Activated CD4-positive, alpha-beta T cell treated with anti-CD3 and anti-CD28 coated beads, Interleukin-2, amount 50 U/mL, for 1 hour (primary cell): ENCODE measurements around the gene AOC2.
"Not testable (repeated sequence)": the region's sequence is repeated elsewhere in the genome, so short reads cannot be mapped to it uniquely, and the experiment has no call there.

Source experiments
- DNase-seq: peaks from one replicate; pipeline ENCODE4 v3.0.0-alpha.2; 2020

Gene AOC2

DNA sequence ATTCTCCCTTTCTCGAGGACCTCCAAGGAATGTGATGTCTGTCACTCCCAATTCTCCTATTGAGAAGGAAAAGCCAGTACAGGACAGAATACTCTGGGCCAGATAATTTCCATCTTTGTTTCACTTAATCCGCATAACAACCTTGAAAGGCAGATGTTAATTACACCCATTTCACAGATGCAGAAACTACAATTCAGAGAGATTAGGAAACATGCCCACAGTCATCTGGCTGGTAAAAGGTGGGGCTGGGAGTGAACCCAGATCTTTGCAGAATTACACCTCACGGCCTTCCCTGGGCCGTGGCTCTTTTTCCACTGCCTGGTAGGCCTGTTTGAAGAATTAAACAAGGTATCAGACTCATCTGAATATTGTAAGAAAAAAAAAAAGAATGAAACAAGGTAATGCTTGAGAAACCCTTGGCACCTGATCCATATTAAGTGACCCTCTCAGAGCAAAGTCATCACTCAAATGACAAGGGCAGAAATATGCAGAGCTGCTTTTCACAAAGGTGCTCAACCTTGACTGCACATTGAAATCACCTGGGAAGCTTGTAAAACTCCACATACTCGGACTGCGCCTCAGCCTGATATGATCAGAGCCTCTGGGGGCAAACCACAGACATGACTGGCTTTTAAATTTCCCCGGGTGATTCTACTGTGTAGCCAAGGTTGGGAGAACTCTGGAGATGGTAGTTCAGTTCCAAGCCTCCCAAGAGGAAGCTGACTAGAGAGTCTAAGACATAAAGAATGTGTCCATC, 39.6 kb downstream of the AOC2 start:
- DNase-seq = no peak

DNA sequence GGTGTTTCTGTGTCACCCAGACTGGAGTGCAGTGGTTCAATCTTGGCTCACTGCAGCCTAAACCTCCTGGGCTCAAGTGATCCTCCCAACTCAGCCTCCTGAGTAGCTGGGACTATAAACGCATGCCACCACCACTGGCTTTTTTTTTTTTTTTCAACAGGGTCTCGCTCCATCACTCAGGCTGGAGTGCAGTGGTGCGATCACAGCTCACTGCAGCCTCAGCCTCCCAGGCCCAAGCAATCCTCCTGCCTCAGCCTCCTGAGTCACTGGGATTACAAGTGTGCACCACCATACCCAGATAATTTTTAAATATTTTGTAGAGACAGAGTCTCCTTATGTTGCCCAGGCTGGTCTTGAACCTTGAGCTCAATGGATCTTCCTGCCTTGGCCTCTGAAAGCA, 41.4 kb downstream of the AOC2 start:
- DNase-seq = not testable (repeated sequence)

DNA sequence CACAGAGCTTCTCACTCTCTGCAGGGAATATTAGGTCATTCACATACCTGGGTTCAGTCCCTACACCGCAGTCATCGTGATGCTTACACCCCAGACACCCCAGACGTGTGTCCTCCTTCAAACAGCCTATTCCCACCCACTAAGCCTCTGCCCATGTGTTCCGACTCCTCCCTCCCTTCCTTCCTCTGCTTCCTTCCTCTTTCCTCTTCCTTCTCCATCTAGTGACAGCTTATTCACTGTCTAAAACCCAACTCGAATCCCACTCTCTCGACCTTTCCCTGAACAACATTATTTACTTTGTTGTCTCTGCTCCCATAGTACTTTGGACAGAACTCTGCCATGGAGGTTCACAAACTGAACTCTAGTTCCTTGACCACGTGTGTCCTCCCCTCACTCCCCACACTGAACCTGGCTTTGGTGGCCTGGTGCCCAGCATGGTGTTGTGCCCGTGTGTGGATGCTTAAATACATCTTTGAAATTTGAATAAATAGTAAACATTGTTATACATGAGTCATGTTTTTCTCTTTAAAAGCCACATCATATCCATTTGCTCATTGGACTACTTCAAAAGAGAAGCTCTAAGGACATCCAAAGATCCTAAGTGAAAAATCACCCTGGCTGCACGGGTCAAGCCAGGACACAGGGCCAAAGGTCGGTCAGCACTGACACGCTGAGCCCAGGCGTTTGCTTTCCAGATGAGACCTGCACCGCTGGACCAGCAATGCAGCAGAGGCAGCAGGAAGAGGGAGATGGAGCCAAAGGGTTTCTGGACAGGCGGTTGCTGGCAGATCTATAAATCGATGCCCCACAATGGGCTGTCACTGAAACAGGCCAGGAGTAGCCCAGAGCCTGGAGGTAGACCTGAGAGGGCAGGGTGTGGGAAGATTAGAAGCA, 42.1 kb downstream of the AOC2 start:
- DNase-seq = no peak

DNA sequence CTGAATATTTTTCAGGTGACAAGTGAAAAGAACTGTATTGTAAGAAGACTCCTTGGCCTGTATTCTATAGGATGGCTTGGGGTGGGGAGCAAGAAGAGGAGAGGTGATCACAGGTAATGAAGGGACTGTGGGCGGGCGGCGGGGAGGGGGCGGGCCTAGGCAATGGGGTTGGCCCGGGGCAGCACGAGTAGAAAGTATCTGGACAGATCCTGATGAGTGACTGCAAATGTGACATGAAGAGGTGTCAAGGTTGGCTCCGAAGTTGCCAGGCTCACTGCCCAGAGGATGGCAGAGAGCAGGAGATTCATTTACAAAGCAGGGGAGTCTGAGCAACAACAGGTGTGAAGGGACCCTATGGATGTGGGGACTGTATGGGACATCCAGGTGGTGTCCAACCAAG, 45.4 kb downstream of the AOC2 start:
- DNase-seq = no peak

DNA sequence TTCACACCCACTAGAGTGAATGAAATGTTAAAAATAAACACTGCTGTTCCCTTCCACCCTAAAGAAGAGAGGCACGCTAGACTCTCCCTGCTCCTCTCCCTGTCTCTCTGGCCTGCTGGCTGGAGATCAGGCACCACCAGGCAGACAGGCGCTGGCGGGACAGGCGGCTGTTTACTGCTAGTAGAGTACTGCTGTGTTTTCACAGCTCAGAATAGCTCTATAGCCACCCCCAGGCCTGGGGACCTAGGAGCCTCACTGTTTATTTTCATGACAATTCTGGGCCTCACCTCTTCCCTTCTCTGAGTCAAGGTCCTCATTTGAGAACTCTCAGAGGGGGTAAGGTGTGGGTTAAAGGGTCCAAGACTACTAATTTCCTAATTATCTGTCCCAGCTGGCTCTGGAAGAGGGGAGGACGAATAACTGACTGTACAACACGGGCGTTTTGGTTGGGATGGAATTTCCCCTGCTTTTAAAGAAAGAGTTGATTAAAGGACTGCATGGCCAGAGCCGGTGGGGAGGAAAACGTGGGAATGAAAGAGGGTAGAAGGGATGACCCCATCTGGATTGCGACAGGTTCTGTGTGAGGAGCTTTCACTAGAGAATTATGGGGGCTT, 47.3 kb downstream of the AOC2 start:
- DNase-seq = no peak

DNA sequence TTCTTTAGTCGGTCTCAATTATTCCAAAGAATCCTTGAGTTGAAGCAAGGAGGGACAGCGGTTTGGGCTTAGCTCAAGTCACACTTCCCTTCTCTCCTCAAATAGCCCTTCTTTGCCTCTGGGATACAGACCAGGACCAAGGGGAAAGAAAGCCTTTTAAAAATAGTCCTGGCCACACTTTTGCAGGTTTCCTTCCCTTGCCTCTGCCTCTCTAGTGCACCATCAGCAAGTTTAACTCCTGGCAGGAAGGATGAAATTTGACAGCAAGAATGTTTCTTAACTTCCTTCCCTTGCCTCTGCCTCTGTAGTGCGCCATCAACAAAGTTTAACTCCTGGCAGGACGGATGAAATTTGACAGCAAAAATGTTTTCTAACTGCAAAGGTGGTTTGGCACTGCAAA, 49.0 kb downstream of the AOC2 start:
- no peak for DNase-seq

DNA sequence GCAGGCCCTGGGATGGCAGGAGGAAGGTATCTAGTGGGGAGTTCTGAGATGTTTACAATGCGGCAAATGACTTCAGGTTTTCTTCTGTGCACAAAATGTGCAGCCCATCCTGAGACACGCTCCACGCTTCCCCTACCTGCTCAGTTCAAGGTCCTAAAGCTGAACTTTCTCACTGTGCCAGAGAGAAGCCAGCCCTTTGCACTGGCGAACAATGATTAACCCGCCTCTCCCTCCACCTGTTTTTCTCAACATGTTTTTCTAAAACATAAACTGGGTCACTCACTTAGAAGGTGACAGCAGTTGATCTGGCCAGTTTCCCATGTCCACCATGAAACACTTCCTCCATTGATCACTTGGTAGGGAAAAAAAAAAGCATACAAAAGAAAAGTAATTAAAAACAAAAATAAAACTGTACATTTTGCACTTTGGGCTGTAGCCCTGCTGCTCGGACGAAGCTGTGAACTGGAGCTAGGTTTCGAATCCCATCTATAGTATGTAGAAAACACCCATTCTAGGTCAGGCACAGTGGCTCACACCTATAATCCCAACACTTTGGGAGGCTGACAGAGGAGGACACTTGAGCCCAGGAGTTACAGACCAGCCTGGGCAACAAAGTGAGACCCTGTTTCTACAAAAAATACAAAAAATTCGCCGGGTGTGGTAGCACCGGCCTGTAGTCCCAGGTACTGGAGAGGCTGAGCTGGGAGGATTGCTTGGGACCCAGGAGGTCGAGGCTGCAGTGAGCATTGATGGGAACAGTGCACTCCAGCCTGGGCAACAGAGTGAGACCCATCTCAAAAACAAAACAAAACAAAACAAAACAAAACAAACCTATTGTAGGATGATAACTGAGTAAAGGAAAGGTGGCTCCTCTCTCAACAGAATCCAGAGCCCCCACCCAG, 50.2 kb downstream of the AOC2 start:
- DNase-seq = no peak

DNA sequence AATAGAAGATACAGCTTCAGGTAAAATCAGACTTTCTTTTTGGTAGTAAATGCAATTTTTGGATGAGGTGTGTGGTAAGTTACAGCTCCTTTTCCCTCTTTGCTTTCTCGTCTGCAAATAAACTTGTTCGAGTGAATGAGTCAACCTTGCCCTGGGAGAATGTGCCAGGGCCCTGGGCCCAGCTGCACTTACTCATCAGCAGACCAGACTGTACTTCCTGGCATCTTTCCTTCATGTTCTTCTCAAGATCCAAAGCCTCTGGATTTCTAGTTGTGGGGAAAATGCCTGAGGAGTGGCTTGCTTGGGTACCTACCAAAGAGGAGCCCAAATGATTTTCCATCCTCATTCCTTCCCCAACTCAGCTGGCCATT, 50.8 kb downstream of the AOC2 start:
- DNase-seq = no peak

DNA sequence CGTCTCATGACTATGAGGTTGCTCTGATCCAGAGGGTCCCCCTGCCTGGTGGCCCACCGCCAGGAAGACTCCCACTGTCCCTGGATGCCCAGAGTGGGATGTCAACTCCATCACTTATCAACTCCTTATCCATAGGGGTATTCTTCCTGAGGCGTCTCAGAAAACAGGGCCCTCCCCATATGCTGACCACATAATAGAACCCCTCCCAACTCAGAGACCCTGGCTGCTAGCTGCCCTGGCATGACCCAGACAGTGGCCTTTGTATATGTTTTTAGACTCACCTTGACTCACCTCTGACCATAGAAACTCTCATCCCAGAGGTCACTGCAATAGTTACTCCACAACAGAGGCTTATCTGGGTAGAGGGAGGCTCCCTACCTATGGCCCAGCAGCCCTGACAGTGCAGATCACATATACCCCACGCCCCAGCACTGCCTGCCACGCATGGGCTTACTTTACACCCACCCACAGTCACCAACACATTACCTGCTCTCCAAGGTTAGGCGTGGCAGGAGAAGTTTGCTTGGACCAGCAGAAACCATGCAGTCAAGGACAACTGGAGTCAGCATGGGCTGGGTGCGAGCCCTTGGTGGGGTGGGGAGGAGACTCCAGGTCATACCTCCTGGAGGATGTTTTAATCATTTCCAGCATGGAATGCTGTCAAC, 53.9 kb downstream of the AOC2 start:
- DNase-seq = no peak

DNA sequence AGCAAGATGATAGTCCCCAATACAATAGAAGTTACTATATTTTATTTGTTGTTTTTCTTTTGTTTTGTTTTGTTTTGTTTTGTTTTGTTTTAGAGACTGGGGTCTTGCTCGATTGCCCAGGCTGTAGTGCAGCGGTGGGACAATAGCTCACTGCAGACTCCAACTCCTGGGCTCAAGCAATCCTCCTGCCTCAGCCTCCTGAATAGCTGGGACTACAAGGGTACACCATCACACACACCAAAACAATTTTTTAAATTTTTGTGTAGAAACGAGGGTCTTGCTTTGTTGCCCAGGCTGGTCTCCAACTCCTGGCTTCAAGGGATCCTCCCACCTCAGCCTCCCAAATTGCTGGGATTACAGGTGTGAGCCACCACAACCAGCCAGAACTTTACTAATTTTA, 55.6 kb downstream of the AOC2 start:
- DNase-seq = not testable (repeated sequence)
